GM19193 (cell line): Measurements from ENCODE around the gene TSC22D4.

Source experiments
- POLR2A ChIP-seq: IDR thresholded peaks from 4 replicates; pipeline ENCODE4 v1.6.1; 2011; ENCODE audit not compliant: insufficient read depth, insufficient read length; ENCODE audit errors: extremely low read depth

Gene TSC22D4

DNA sequence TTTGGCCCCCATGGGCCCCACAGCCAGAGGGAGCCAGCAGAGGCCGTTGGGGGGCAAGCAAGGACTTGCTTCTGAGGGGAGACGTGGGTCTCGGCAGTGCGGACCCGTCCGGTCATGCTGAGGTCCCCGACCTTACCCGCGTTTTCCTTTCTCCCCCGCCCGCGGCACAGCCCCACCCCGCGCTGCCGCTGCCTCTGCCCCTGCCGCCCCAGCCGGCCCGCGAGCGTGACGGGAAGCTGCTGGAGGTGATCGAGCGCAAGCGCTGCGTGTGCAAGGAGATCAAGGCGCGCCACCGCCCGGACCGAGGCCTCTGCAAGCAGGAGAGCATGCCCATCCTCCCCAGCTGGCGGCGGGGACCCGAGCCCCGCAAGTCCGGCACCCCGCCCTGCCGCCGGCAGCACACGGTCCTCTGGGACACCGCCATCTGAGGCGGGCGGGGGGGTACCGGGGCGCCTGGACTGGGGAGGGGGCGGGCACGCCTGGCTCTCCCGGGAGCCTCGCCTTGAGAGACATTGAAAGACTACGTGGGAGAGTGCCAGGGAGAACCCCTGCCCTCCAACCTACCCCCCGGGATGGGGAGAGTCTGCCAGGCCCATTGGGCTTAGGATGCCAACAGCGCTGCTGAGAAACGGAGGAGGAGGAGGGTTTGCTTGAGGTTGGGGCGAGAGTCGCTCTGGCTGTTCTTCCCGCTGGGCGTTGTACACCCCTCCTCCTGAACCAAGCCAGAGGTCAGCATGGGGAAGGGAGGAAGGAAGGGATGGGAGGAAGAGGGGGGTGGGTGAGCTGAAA lies 14.7 kb upstream of the TSC22D4 start:
- no peak for TF ChIP-seq POLR2A

DNA sequence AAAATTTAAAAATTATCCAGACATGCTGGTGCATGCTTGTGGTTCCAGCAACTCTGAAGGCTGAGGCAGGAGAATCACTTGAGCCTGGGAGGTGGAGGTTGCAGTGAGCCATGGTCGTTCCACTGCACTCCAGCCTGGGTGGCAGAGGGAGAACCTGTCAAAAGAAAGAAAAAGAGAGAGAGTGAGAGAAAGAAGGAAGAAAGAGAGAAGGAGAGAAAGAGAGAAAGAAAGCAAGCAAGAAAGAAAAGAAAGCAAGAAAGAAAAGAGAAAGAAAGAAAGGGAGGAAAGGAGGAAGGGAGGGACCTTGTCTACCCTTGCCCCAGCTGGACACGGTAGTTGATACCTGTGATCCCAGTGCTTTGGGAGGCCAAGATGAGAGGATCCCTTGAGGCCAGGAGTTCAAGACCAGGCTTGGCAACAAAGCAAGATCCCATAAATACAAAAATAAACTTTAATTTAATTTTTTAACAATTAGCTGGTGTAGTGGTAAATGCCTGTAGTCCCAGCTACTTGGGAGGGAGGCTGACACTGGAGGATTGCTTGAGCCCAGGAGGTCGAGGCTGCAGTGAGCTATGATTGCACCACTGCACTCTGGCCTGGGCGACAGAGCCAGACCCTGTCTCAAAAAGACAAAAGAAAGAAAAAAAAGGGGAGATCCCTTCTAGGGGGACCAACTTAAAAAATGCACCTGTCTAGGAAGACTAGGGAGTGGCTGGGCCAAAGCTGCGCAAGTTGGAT lies 13.9 kb upstream of the TSC22D4 start:
- no peak for TF ChIP-seq POLR2A

DNA sequence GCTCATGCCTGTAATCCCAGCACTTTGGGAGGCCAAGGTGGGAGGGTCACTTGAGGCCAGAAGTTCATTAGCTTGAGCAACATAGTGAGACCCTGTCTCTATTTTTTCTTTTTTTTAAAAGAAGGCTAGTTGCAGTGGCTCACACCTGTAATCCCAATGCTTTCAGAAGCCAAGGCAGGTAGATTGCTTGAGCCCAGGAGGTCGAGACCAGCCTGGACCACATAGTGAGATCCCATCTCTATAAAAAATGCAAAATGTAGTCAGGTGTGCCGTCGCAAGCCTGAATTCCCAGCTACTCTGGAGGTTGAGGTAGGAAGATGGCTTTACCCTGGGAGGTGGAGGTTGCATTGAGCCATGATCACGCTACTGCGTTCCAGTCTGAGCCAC lies 12.2 kb upstream of the TSC22D4 start:
- no peak for TF ChIP-seq POLR2A

DNA sequence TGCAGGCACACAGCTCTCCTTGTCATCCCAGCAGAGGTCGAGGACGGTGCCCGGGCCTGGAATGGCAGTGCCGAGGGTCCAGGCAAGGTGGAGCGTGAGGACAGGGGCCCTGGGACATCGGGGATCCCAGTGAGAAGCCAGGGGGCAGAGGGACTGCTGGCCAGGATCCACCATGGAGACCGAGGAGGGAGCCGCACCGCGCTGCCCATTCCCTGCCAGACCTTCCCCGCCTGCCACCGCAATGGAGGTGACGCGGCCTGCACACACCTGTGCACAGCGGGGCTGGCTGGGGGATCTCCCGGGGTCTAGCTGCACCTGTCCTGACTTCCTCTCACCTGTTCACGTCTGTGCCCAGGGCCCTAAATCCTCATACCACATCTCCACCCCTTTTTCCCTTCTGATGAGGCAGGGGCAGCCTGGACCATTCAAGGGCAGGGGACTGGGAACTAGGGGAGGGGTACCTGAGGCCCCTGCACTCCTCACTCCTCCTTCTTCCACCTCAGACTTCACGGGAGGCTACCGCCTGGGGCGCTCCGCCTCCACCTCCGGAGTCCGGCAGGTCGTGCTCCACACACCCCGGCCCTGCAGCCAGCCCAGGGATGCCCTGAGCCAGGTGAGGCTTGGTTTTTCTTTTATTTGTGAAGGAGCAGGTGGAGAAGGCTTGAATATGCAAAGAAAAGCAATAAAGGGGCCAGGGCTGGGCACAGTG lies 11.6 kb upstream of the TSC22D4 start:
- no peak for TF ChIP-seq POLR2A

DNA sequence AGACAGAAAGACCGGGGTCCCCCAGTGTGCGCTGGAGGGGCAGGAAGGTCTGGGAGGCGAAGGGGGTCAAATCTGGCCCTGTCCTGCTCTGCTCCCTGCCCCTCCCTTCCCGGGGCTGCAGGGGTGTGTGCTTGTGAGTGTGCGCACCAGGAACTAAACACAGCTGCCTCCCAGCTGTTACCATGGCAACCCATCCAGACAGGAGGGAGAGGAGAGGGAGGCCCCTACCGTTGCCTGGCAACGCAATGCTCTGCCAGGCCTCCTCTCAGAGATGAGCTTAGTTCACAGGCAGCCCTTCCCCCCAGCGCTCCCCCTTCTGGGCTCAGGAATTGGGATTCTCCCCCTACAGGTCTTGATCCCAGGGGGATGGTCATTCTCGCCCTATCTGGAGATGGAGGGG lies 10.8 kb upstream of the TSC22D4 start:
- TF ChIP-seq POLR2A, result no peak

DNA sequence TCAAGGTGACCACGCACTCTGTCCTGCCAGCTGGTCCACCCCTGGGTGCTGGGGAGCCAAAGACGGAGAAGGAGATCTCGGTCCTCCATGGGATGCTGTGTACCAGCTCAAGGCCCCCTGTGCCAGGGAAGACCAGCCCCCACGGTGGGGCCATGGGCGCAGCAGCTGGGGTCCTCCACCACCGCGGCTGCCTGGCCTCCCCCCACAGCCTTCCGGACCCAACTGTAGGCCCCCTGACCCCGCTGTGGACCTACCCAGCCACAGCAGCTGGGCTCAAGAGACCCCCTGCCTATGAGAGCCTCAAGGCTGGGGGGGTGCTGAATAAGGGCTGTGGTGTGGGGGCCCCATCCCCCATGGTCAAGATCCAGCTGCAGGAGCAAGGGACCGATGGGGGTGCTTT lies 10.1 kb upstream of the TSC22D4 start:
- no peak for TF ChIP-seq POLR2A

DNA sequence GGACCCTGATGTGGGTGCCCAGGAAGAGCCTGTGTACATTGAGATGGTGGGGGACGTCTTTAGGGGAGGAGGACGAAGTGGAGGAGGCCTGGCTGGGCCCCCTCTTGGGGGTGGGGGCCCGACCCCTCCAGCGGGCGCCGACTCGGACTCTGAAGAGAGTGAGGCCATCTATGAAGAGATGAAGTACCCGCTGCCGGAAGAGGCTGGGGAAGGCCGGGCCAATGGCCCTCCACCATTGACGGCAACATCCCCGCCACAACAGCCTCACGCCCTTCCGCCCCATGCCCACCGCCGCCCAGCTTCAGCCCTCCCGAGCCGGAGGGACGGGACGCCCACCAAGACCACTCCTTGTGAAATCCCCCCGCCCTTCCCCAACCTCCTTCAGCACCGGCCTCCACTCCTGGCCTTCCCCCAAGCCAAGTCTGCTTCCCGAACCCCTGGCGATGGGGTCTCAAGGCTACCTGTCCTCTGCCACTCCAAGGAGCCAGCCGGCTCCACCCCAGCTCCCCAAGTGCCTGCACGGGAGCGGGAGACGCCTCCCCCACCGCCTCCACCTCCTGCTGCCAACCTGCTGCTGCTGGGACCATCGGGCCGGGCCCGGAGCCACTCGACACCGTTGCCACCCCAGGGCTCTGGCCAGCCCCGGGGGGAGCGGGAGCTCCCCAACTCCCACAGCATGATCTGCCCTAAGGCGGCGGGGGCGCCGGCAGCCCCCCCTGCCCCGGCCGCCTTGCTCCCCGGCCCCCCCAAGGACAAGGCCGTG lies 9.5 kb upstream of the TSC22D4 start:
- no peak for TF ChIP-seq POLR2A

DNA sequence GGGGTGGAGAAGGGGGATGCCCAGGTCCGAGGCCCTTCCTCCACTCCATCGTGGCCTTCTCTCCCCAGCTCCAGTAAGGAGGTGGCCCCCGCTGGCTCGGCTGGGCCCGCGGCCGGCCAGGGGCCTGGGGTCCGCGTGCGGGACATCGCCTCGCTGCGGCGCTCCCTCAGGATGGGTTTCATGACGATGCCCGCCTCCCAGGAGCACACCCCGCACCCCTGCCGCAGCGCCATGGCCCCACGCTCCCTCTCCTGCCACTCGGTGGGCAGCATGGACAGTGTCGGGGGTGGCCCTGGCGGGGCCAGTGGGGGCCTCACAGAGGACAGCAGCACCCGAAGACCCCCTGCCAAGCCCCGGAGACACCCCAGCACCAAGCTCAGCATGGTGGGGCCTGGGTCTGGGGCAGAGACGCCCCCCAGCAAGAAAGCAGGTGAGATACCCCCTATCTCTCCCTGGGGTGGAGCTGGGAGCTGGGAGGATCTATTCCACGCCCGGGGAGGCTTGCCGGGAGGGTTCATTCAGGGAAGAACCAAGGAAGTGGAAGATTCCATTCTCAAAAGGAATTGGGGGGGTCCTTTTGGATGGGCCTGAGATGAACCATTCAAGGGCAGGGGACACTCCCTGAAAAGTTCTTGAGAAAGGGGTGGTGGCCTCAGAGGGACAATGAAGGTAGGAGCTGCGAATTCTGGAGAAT lies 7.9 kb upstream of the TSC22D4 start:
- TF ChIP-seq POLR2A, result no peak

DNA sequence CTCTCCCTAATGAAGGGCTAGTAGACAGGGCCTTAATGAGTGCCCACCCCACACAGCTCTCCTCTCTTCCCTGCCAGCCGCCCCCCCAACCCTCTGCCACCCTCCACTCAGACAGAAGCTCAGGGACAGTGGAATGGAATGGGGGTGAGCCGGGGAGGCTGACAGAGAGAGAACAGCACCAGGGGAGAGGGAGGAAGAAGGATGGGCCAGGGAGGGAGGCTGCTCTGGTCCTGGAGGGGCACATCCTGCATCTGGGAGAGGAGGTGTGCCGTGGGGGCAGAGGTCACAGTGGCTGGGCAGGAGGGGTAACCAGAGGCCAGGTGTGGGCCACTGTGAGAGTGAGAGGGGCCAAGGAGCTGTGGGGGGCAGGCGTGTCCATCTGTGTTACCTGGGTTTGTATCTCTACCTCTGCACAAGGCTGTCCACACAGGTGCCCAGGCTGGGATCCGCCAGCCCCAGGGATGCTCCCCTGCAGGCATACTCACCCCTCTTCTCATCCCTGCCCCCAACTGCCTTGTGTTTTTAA lies 7.2 kb upstream of the TSC22D4 start:
- TF ChIP-seq POLR2A, result no peak

DNA sequence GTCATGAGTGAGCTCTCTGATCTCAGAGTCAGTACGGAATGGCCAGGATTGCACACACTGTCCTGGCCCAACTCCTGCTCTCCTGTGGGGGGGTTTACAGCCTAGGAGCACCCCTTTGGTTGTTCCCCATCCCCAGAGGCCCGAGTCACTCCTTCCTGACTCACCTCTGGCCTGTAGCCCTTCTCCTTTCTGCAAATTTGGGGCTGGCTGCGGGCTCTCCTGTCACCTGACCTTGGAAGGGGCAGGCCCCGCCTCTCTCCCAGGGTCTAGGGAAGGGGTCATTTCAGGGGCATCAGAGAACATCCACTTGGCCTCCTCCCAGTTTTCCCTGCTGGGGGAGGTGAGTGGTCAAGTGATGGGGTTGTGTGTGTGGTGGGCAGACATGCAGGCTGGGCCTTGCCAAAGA lies 6.5 kb upstream of the TSC22D4 start:
- TF ChIP-seq POLR2A, result no peak

DNA sequence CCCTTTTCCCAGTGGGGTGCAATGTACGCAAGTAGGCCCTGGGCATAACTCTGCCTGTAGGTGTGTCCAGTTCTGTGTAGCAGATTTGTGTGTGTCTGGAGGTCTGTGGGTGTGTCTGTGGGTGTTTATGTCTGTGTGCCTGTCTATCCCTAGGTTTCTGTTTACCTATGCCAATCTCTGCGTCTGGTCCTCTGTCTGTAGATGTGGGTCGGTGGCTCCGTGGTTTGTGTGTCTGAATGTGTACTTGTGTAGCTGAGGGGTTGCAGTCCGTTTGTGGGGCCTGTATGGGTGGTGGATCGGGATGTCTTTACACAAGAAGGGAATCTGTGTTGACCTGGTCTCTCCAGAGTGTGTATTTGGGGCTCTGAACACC lies 5.6 kb upstream of the TSC22D4 start:
- no peak for TF ChIP-seq POLR2A

DNA sequence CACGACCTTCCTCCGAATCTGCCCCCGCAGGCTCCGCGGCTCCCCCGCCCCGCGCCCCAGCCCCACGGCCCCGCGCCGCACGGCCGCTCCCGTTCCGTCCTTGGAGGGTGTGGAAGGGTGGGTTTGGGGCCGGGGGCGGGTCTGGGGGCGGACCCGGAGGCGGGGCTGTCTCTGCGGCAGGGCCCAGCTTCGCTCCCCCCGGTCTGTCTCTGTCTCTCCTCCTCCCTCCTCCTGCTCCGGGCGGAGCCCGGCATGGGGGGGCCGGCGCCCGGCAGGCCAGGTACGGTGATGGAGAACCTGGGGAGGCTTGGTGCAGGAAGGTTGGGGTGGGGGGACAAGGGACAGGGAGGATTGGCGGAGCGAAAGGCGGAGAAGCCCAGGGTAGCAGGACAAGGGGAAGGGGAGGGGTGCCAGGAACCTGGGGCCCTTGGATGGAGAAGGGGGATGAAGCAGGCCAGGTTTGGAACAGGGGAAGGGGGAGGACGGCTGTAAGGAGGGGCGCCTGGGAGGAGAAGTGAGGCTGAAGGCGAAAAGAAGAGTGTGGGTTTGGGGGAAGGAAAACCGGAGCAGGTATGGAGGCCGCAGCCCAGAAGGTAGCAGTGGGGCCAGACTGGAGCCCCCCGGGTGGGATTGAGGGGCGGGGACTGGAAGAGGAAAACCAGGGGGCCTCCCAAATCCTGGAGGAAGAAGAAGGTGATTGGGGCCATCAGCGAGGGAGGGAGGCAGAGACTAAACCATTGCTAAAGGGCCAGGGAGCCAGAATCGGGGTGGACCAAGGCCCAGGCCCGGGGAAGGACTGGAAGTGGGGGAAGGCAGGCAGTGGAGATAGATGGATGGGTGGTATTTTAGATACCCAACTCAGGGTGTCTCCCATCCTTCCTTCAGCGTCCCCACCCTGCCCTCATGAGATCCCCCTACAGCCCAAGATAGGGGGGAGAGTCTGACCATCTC lies 5.0 kb upstream of the TSC22D4 start, which contains the start of gene NYAP1:
TSS of gene NYAP1 (plus strand) at position 206 of the 951 bp plus-strand sequence. CDS start 1,385 bp downstream, outside the sequence.
- TF ChIP-seq POLR2A, result no peak

DNA sequence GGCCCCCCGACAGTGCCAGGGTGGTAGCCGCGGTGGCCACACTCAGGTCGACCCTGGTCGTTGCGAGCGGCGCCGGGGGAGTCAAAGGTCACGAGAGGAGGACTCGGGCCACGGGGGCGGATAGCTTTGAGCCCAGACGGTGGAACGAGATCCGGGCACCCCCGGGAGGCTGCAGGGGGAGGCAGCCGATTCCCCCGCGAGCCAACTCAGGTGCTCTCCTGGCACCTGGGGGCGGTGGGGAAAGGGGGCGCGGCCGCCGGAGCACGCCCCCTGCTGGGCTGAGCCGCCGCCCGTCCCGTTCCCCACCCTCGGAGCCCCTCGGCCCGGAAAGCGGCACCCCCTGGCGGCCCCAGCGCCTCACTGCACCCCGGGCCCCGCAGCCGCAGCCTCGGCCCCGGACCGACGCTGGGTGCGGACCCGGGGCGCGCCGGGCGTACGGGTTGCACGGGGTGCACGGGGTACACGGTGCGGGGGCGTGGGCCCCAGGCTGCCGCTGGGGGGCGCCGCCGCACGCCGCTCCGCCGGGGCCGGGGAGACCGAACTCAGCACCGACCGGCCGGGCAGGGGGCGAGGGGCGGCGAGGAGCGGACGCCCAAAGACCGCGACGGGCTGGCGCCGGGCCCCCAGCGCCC lies 4.2 kb upstream of the TSC22D4 start:
- no peak for TF ChIP-seq POLR2A

DNA sequence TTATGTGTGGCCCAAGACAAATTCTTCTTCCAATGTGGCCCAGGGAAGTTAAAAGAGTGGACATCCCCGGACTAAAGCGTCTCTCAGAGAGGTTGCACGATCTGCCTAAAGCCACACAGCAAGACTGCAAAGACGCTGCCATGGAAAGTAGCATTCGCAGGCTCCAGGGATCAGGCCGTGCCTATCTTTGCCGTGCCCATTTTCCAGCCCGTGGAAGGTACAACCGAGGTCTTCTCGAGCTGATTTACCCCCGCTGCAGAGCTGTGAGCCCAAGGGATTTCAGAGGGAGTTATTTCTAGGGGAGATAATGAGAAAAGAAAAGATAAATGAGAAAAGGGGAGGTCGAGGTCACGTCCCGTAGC lies 3.7 kb upstream of the TSC22D4 start:
- no peak for TF ChIP-seq POLR2A
